K562 (cell line): ENCODE measurements around the gene STIM1. TPM values are rescaled to one million over a fixed set of nuclear protein-coding genes. Genes with fewer than 3 reads are reported as not detected.

Experiments
- BCL6 ChIP-seq: fragments of 250-450 bp; sonication (Bioruptor Pico); IDR thresholded peaks from 2 replicates; pipeline ENCODE4 v1.4.0; 2020
- CREB1 ChIP-seq, 2 experiments: sonication (generic) in 1 of 2; formaldehyde crosslinking in 1 of 2; IDR thresholded peaks; 2 replicates each; pipeline versions ENCODE4 v1.6.1 to v1.8.0; 2012 to 2022; ENCODE audit warnings: inconsistent platforms in 1 of 2, mild to moderate bottlenecking in 1 of 2, missing genetic modification reagents in 1 of 2, moderate library complexity in 1 of 2
- GATAD2B ChIP-seq: fragments of 450-650 bp; IDR thresholded peaks from 2 replicates; pipeline ENCODE4 v1.6.1; 2017; ENCODE audit warnings: mild to moderate bottlenecking, borderline replicate concordance
- KDM5B ChIP-seq: fragments of 200-600 bp; sonication (generic); IDR thresholded peaks from 2 replicates; pipeline ENCODE4 v1.6.1; 2012; ENCODE audit warnings: low read depth, mild to moderate bottlenecking, moderate library complexity, low read length, control low read depth, inconsistent platforms; ENCODE audit not compliant: insufficient replicate concordance
- MEIS2 ChIP-seq: fragments of 450-650 bp; IDR thresholded peaks from 2 replicates; pipeline ENCODE4 v1.6.1; 2014; ENCODE audit warnings: mild to moderate bottlenecking; ENCODE audit not compliant: partially characterized antibody
- MTA3 ChIP-seq: fragments of 450-650 bp; formaldehyde crosslinking; IDR thresholded peaks from 2 replicates; pipeline ENCODE4 v1.6.1; 2017; ENCODE audit warnings: mild to moderate bottlenecking, borderline replicate concordance
- NR2C1 ChIP-seq, 2 experiments: fragments of 450-650 bp; IDR thresholded peaks; 2 replicates each; pipeline ENCODE4 v1.6.1; 2017; ENCODE audit warnings: mild to moderate bottlenecking in 2 of 2, antibody characterized with exemption in 1 of 2, inconsistent platforms in 1 of 2, missing compliant biosample characterization in 1 of 2, missing genetic modification characterization in 1 of 2
- PHB ChIP-seq: fragments of 250-450 bp; sonication (Bioruptor Pico); IDR thresholded peaks from 2 replicates; pipeline ENCODE4 v1.5.0; 2021
- SMAD3 ChIP-seq: fragments of 450-650 bp; formaldehyde crosslinking; conservative IDR thresholded peaks from 2 replicates; pipeline ENCODE4 v1.4.0; 2020; ENCODE audit warnings: mild to moderate bottlenecking
- SREBF2 ChIP-seq: sonication (generic); formaldehyde crosslinking; IDR thresholded peaks from 2 replicates; pipeline ENCODE4 v1.4.0; 2020; ENCODE audit warnings: mild to moderate bottlenecking, missing genetic modification reagents
- YY1 ChIP-seq, 3 experiments: IDR thresholded peaks; 2 replicates each; pipeline ENCODE4 v1.6.1; 2011; ENCODE audit warnings: low read length in 2 of 3, mild to moderate bottlenecking in 2 of 3, moderate library complexity in 2 of 3, borderline replicate concordance in 1 of 3, control low read depth in 1 of 3, low read depth in 1 of 3; ENCODE audit not compliant: insufficient read depth in 3 of 3, insufficient replicate concordance in 2 of 3, control insufficient read depth in 1 of 3, insufficient read length in 1 of 3; ENCODE audit errors: extremely low read depth in 1 of 3
- ZNF316 ChIP-seq: fragments of 450-650 bp; IDR thresholded peaks from 2 replicates; pipeline ENCODE4 v1.6.1; 2016
- ZNF398 ChIP-seq: fragments of 250-450 bp; sonication (Bioruptor Pico); IDR thresholded peaks from 2 replicates; pipeline ENCODE4 v1.8.0; 2021; ENCODE audit warnings: moderate library complexity, mild to moderate bottlenecking, inconsistent platforms
- ZSCAN32 ChIP-seq: fragments of 450-650 bp; formaldehyde crosslinking; IDR thresholded peaks from 2 replicates; pipeline ENCODE4 v1.4.0; 2020; ENCODE audit warnings: mild to moderate bottlenecking, moderate library complexity
- polyA plus RNA-seq, 8 experiments: library from polyadenylated mRNA; depleted of rRNA in 4 of 8; stranded (reverse) in 5 of 8; unstranded in 3 of 8; fragments of >200 nt; fragmentation: Nextera tagmentation in 2 of 8; fragmentation: Illumina TruSeq in 1 of 8; extraction: Ambion mirVana in 2 of 8; extraction: Trizol in 1 of 8; gene quantifications; 2 replicates each; pipeline versions ENCODE4 v1.2.1 to v1.2.3, GENCODE V29; 2011 to 2014; ENCODE audit warnings: inconsistent platforms in 1 of 8, missing spikeins in 1 of 8
- total RNA-seq, 7 experiments: library from RNA; depleted of rRNA in 6 of 7; stranded (reverse); fragments of >200 nt in 6 of 7; fragmentation: Illumina TruSeq in 2 of 7; extraction: Trizol in 2 of 7; gene quantifications; 2 replicates each; pipeline versions ENCODE4 v1.2.1 to v1.2.3, GENCODE V29; 2011 to 2021; ENCODE audit warnings: low replicate concordance in 1 of 7
- TF ChIP-seq, protein P1 (sequence below), 2 experiments: fragments of 150-350 bp in 1 of 2; IDR thresholded peaks; 2 replicates each; pipeline ENCODE4 v1.6.1; 2012 to 2016; ENCODE audit warnings: low read depth in 2 of 2, low read length in 2 of 2, mild to moderate bottlenecking in 1 of 2, moderate library complexity in 1 of 2
- TF ChIP-seq, protein P2 (sequence below): fragments of 250-450 bp; sonication (Bioruptor Pico); IDR thresholded peaks from 2 replicates; pipeline ENCODE4 v1.4.0; 2020; ENCODE audit warnings: mild to moderate bottlenecking, moderate library complexity

The STIM1 gene
- total and polyA plus RNA-seq, 9 of the 15 experiments (the other 6 are each of a cell fraction or from before 2014, with no cell fraction given), result 7.7 to 50.5 (median 22.5) TPM

DNA sequence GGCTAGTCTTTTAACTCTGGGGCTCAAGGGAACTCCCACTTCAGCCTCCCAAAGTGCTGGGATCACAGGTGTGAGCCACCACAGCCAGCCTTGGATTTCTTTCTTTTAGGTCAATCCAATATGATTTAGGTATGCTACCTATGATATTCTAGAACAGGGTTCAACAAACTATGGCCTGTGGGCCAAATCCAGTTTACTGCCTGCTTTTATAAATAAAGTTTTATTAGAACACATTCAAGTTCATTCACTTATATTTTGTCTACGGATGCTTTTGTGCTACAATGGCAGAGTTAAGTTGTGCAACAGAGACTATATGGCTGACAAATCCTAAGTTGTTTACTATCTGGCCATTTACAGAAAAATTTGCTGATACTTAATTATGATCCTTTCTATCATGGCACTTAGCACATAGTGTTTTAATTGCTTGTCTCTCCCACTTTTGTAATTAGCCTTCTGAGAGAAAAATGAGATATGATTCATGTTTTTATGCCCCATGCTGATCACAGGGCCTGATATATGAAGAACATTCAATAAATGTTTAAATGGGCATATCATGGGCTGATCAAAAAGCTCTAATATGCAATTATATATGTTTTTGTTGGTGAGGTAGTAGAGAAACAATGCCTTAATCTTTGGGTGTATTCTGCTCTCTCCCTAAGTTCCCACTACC lies 109.6 kb downstream of the STIM1 start (continued):
- TF ChIP-seq, protein P1, sequence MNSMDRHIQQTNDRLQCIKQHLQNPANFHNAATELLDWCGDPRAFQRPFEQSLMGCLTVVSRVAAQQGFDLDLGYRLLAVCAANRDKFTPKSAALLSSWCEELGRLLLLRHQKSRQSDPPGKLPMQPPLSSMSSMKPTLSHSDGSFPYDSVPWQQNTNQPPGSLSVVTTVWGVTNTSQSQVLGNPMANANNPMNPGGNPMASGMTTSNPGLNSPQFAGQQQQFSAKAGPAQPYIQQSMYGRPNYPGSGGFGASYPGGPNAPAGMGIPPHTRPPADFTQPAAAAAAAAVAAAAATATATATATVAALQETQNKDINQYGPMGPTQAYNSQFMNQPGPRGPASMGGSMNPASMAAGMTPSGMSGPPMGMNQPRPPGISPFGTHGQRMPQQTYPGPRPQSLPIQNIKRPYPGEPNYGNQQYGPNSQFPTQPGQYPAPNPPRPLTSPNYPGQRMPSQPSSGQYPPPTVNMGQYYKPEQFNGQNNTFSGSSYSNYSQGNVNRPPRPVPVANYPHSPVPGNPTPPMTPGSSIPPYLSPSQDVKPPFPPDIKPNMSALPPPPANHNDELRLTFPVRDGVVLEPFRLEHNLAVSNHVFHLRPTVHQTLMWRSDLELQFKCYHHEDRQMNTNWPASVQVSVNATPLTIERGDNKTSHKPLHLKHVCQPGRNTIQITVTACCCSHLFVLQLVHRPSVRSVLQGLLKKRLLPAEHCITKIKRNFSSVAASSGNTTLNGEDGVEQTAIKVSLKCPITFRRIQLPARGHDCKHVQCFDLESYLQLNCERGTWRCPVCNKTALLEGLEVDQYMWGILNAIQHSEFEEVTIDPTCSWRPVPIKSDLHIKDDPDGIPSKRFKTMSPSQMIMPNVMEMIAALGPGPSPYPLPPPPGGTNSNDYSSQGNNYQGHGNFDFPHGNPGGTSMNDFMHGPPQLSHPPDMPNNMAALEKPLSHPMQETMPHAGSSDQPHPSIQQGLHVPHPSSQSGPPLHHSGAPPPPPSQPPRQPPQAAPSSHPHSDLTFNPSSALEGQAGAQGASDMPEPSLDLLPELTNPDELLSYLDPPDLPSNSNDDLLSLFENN (IDR thresholded peaks at IDR 0.05; ENCODE audit: low read depth in 2 of 2, low read length in 2 of 2), result no peak
- TF ChIP-seq BCL6 (CRISPR knock-in tag) (no peak), NR2C1 (IDR thresholded peaks at IDR 0.05) (no peak), NR2C1 (tag; IDR thresholded peaks at IDR 0.05) (no peak), ZNF316 (peak; percentile 79), GATAD2B (0 out of 2 replicates have a peak, but pooled peaks have one; percentile 61), ZSCAN32 (CRISPR knock-in tag) (no peak), MEIS2 (peak; percentile 3), SMAD3 (CRISPR knock-in tag) (no peak), CREB1 (IDR thresholded peaks at IDR 0.05) (no peak), CREB1 (CRISPR knock-in tag; IDR thresholded peaks at IDR 0.05) (no peak), ZNF398 (CRISPR knock-in tag) (no peak), KDM5B (no peak), YY1 (IDR thresholded peaks at IDR 0.05; ENCODE audit: borderline replicate concordance in 1 of 3, control insufficient read depth in 1 of 3, extremely low read depth in 1 of 3, insufficient read depth in 3 of 3, insufficient read length in 1 of 3, insufficient replicate concordance in 2 of 3, low read depth in 1 of 3, low read length in 2 of 3) (no peak), SREBF2 (CRISPR knock-in tag) (no peak), PHB (no peak), MTA3 (no peak)
- TF ChIP-seq, protein P2, sequence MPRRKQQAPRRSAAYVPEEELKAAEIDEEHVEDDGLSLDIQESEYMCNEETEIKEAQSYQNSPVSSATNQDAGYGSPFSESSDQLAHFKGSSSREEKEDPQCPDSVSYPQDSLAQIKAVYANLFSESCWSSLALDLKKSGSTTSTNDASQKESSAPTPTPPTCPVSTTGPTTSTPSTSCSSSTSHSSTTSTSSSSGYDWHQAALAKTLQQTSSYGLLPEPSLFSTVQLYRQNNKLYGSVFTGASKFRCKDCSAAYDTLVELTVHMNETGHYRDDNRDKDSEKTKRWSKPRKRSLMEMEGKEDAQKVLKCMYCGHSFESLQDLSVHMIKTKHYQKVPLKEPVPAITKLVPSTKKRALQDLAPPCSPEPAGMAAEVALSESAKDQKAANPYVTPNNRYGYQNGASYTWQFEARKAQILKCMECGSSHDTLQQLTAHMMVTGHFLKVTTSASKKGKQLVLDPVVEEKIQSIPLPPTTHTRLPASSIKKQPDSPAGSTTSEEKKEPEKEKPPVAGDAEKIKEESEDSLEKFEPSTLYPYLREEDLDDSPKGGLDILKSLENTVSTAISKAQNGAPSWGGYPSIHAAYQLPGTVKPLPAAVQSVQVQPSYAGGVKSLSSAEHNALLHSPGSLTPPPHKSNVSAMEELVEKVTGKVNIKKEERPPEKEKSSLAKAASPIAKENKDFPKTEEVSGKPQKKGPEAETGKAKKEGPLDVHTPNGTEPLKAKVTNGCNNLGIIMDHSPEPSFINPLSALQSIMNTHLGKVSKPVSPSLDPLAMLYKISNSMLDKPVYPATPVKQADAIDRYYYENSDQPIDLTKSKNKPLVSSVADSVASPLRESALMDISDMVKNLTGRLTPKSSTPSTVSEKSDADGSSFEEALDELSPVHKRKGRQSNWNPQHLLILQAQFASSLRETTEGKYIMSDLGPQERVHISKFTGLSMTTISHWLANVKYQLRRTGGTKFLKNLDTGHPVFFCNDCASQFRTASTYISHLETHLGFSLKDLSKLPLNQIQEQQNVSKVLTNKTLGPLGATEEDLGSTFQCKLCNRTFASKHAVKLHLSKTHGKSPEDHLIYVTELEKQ (CRISPR knock-in tag), result no peak
